ENCODE data around the gene WDR70.

The WDR70 gene

DNA sequence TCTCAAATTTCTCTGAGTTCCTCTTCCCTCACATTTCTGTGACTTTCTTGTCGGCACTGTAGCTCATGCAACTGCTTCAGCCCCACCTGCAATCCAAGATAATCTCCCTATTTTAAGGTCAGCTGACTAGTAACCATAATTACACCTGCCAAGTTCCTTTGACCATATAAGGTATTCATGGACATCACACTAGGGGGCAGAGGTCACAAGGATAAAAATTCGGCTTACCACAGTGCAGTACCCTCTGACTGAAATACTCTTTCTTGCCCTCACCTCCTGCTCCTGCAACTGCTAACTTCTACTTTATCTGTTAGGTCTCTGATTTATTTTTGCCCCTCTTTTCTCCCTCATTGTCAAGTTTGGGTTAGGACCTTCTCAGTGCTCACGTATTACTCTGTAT lies 316.5 kb downstream of the WDR70 start:
- no peak for DNase-seq

DNA sequence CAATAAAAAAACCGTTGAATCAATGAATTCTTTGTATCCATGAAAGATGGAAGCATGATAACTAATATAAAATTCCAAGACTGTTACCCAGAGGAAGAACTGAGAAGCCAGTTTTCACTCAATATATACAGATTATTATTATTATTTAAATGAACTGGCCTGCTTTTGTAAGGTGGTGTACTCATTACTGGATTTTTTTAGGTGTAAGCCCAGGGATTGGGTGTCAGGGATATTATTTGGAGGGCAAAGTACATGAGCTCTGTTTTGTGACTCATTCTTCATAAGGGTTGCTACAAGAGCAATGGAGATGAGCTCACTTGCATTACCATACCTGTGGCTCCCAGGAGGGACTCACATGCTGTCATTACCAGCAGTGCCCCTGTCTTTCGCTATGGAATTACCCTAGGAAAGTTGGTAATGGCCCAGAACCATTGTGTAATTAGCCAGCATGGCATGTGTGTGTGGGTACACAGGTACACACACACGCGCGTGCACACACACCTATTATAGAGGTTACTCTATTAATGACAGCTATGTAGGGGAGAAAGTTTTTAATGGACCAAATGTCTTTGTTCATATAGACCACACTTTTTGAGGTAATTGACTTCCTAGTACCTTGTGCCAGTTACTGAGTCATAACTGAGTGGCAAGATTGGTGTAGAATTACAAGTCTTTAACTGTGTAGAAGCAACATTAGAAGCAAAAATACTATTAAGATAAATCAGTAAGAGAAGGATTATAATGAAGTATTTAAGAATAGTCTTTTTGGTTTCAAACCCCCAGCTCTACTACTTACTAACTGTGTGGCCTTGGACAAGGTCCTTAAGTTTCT lies 317.3 kb downstream of the WDR70 start:
- DNase-seq = no peak

DNA sequence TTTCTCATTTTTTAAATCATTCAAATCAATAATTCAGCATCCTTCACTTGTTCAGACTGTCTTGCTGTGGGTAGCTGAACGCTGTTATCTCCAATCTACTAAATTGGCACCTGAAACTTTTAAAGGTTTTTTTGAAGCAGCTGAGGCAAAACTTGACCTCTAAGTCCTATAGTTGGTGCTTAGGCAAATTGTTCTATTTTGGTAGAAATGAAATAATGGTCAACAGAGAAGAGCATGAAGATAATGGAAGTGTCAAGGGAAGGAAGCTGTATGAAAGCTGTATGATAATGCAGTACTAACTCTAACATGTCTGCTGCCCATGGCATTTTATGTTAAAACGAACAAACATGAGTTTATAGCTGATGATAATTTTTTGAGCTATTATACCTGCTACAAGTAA lies 322.8 kb downstream of the WDR70 start:
- no peak for DNase-seq

DNA sequence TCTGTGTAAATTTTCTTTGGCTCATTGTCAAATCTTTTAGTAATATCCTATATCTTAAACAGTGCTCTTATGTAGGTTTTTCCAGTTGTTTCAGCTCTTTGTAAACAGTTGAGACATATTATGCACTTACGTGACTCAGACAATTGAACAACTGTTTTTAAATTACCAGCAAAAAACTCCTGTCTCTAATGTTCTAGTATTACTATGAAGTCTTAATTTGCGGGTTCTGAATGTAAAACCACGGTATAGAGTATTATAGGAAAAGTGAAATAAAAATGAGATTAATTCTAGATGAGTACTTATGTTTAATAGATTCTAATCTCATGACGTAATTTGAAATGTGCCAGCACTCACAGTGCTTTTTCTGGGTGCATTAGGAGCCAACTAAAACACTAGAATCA lies 324.7 kb downstream of the WDR70 start:
- no peak for DNase-seq

DNA sequence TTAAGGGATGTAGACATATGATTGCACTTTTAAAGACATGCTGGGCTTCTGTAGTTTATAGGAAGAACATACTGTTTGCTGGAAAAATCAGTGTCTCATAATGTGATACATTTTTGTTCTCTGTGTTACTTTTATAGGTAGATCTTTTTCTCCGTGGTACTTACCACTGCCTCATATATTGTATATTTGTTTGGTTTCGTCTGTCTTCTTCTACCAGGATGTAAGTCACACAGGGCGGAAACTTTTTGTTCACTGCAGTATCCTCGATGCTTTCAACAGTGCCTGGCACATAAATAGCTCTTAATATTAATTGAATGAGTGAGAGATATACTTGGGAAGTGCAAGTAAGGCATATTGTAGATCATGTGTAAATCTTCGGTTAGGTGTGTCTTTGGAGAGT lies 325.3 kb downstream of the WDR70 start:
- DNase-seq = no peak

DNA sequence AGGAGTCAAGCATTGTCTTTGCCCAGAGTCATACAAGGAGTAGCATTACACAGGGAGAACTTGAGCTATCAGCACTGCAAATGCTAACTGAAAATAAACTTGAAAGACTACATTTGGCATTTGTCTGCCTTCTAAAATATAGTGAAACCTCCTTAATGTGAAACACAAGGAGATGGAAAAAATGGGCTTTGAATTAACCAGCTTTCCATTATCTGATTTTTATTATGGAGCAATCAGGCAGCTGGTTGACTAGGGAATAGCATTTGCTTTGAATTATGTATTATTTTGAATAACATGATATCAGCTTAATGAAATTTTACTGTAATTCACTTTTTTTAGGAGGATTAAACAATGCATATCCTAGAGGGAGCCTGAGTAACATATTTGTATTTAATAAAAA lies 329.9 kb downstream of the WDR70 start:
- DNase-seq = no peak

DNA sequence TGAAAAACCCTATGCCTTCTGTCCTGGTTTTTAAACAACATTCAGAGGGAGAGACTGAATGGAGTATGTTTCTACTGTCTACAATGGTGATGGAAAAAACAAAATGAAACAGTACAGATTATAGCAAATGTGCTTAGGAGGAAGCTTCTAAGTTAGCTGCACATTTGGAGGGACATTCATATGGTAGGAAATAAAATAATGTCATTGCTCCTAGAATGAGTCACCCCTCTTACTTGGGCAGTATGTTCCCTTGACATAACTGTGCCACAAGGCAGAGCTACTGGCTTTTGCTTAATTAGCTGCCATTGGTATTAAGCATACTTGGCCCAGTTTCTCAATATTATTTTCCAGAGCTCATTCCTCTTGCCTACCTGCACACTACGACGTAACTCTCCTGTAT lies 331.8 kb downstream of the WDR70 start:
- no peak for DNase-seq

DNA sequence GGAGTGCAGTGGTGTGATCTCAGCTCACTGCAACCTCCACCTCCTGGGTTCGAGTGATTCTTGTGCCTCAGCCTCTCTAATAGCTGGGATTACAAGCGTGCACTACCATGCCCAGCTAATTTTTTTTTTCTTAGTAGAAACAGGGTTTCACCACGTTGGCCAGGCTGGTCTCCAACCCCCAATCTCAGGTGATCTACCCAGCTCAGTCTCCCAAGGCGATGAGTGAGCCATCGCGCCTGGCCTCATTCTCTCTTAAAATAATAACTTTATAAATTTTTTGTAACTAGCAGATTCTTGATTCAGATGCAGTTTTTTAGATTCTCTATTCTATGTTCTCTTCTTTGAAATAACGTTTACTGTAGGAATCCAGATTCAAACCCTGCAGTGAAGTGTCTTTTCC lies 333.6 kb downstream of the WDR70 start:
- DNase-seq = no peak

DNA sequence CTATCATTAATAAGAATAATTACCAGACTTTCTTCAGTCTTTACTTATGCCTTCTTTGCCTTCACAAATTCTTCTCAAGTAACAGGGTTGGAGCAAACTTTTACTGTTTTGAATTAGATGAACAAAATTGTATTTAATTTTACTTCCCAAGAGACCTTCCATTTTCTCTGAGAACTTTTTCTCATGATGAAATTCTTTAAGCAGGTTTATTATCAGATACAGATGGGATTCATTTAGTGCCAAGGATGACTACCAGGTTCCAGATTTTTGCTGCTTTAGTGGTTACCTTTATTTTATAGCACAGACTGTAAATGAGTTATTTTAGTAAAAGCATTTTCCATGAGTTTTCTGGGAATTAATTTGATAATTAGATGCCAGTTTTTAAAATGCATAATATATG lies 335.6 kb downstream of the WDR70 start:
- DNase-seq = no peak

DNA sequence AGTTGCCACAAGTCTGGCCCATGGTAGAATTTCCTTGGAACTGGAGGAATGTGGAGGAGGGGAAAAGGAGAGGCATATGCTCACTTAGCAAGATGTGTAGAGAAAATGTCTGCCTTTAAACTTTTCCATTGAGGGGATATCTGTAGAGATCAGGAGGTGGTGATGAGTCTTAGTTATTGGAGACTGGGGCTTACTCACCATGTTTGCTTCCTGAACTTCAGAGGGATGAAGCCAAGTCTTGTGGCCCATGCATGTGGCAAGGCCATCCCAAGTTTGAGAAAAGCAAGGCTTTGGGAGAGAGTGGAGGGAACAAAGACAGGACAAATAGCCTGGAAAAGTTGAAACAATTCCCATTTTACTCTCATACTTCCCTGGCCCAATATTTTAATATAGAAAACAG lies 336.2 kb downstream of the WDR70 start:
- no peak for DNase-seq

DNA sequence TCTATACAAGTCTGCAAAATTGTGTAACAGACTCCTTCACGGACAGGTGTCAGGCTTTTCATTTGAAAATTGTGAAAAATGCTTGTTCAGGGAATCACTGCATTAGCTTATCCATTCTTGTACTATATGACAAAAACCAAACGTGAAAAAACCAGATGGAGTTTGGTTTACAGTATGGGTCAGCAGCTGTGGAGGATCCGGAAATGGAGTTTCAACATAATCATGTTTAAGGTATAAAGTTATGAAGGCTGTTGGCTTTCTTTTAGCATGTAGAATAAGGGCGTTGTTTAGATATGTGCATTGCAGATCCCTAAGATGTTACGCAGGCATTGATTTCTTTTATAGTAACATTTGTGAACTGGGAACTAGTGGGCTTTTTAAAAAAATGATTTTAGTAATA lies 336.9 kb downstream of the WDR70 start:
- no peak for DNase-seq

DNA sequence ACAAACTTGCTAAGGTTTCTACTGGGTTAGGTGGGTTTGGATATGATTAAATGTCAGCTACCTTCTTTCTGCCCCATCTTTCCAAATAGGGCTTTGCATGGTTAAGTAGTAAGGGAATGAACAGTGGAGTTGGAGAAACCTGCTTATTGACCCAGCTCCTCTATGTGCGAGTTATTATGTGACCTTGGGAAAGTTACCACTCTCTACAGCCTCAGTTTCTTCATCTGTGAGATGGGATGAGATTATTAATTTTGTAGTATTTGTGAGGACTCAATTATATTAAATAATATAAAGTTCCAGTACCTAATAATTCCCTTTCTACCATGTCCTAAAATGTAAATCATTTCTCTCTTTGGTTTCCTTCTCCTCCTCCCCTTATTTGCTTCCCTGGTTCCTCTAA lies 337.3 kb downstream of the WDR70 start:
- no peak for DNase-seq

DNA sequence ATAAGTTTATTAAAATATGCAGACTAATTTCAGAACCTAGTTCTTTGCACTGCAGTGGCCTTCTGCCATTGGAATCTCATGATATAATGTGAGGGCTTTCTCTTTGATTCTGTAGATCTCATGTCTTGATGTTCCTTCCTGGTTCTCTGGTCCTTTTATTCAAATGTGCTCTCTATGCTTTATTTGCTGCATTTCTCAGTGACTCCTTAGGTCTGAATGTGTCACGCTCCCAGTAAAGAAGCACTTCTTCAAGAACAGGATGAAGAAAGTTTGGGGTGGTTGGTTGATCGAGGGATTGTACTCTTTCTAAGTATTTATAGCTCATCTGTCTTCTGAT lies 338.1 kb downstream of the WDR70 start:
- DNase-seq = no peak

DNA sequence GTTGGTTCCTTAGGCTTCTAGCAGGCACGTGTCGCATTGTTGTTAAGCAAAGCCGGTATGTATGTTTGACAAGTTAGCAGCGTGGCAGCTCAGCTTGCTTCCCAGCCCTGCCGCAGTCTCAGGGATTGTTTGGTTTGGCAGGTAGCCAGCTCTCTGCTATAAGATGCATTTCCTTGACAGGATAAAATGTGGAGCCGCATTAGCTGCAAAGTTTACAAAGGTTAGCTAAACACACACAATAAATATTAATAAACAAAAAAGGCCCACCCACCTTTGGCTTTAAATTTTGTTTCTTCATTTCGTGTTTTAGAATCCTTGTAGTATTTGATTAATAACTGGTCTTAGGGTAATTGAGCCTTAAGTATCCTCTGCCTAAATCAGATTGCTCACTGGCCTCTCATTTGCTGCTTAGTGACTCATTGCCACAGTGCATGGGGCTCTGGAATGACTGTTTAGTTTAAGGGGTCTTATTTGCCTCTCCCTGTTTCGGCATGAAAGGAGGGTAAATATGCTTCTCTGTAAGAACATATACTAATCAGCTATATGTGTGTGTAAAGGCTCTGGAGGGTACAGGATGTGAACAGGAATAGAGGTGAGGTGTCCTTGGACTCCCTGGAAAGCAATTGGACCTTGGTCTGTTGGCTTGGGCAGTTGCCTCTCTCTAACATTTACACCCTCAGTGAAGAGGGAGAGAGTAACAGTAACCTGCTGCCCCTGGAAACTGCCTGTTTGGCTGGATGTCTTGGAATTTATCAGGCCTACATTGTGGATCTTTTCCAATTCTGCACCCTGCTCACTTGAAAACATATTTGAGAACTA lies 338.7 kb downstream of the WDR70 start:
- DNase-seq = no peak

DNA sequence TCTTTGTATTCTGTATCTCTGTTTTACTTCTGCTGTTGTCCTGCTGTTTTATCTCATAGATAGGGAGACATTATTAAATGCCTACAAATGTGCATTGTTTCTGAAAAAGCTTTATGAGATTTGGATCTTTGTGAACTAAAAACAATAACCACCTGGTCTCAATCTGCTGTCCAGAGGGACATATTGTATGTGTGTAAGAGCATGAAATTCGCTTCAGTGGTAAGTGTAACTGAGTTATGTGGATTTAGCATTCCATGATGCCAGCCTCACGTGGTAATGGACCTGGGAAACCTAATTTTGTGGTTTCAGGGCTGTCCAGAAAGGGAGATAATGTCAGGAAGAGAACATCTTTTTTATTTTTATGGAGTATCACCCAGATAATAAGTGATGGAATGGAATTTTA lies 341.4 kb downstream of the WDR70 start:
- DNase-seq = no peak

DNA sequence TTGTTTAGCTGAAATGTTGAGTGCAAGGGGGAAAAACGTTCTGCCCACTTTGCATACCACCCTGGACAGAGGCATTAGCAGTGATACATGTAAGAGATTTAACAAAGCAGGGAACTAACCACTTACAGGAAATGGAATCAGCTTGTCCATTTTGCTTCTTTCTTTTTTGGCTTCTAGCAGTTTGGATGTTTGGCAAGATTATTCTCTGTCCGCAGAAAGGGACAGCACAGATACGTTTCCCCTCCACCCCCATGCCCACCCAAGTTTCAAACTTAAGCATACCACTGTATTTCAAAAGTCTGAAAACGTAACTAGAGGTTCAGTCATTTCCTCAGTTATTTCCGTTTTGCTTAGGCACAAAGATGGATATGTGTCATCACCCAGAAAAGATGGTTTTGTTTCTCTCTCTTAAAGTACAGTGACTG lies 342.3 kb downstream of the WDR70 start:
- DNase-seq = no peak

DNA sequence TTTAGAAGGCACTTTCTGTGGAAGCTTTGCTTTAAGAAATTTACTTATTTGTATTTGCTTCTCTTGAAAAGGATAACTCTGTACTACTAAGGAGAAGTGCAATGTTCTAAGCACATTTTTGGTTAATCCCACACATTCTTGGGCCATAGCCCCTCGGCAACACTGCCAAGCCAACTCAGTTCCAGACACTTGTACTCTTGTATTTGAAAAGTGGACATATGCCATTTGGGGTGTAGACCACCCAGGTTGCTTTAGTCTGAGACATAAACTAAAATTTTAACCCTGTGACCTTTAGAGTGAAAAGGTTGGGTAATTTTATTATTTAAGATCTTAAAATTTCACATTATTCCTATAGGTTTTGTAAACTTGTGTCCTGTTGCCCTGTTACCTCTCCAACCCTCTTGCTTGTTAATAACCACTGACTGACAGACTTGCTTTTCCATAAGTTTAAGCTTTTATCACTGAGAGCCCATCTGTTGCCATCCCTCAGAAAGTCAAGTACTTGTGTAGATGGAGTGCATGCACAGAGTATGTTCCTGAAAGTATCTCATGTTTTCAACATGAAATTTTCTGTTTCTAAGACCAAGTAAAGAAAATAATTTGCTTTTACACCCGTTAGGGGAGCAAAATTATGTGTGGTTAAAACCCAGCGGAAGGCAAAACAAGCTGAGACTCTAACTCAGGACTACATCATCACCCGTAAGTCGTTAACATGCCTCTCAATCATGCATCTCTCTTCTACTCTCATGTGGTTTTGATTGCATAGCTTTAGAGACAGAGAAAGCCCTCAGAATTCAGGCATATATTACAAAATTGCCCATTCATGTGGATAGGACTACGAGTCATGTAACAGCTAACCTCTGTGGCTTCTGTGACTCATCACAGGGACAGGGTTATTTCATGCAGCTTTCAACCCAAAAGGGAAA lies 343.4 kb downstream of the WDR70 start:
- DNase-seq = no peak

DNA sequence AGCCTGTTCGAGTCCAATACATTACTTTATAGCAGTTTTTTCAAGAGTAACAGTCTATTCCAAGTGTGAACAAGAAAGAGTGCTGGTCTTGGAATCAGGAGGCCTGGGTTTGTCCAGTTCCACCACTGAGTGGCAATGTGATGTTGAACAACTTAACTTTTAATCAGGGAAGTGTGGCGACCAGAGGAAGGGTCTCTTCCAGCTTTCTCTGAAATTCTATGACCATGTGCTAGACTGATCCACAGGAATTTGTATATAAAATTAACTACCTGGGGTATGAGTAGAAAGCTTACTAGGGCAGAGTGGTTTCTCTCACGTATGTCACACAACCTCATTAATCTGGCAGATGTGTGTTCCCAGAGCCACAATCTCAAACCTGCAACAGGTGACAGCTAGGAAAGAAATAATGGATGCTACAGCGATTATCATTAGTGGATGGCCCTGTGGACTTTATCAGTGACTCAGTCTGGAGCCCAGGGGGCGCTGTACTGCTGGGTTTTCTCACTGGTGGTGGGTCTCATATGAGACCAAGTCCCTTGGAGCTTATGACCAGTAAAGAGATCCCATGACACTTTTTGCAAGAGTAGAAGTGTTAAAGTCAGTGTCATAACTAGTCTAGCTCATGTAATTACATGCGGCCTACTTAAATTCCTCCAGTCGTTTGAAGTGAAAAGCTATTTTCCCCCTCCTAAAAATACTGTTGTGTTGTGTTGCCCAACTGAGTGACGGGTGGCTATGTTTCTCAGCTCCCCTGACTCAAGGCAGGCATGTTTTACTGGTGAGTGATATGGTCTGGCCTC lies 344.2 kb downstream of the WDR70 start:
- no peak for DNase-seq

DNA sequence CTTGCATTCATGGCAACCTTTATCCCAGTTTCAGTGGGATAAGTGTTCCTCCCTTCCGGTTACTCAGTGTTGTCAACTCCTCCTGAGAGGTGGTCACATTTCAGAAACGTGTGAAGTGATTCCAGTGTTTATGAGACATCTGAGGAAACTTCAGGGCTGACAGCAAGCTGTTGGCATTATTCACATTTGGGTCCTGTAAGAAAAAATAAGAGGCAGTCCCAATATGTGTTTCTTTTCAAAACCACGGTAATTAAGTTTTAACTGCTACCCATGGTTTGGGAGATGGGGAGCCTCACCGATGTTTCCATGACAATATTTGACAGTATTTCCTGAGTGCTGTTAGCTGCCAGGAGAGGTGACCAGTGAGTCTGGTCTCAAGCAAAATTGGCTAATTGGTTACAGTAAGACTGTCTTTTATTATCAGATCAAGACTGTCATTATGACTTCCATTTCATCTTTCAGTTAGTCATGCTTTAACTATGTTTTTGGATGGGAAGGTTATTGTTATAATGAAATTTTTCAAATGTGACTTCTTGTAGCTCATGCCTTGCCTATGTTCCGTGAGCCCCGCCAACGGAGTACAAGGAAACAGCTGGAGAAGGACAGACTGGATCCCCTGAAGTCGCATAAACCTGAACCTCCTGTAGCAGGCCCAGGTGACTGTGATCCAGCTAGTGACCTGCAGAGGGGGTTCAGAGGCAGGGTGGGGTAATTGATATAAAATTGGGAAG lies 345.4 kb downstream of the WDR70 start:
- DNase-seq = no peak

DNA sequence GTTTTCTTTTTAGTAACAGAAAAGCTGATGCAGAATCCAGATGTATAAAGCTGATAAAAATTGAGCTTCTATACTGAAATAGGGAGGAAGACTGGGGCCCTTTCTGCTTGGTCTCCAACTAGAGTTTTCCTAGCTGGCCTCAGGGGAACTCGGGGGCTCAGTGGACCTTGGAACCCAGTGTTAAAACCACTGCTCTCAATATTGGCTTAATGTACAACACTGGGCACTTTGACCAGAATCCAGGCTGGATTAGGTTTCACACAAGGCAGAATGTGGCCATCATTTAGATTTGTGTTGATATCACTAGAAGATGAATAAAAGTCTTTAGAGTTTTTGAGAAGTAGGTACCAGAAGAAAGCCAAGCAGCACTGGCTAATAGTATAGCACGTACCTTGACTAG lies 346.1 kb downstream of the WDR70 start:
- no peak for DNase-seq

DNA sequence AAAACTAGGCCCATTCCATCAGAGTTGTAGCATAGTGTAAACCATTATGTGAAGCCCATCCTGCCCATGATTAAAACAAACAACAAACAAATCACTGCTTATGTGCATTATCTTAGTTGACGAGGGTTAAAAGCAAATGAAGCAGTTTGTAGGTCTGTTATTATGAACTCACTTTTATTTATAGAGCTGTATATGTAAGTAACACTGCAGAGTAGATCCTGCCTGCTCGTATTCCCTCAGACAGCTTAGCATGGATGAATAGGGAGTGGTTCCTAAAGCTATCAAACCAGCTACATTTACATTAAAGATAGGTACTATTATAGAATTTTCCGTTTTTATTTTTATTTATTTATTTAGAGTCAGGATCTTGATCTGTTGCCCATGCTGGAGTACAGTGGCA lies 348.1 kb downstream of the WDR70 start:
- no peak for DNase-seq
